ENCODE measurements around the gene WASHC4. TPM values are rescaled to one million over a fixed set of nuclear protein-coding genes. Genes with fewer than 3 reads are reported as not detected.

Gene WASHC4
- total RNA-seq, 1 donor from 2014 or later = 40.2 TPM

GRCh38 chr12:105205322-105206048 is 98.0 kb downstream of the WASHC4 start:
- intact Hi-C loops (cut with micrococcal nuclease) = no loop called here

- intact Hi-C loops (cut with micrococcal nuclease) = no loop called here
Measured at GRCh38 chr12:105206686-105207374, 99.3 kb downstream of the WASHC4 start.

- intact Hi-C loops (cut with micrococcal nuclease) = no loop called here
Measured at GRCh38 chr12:105209091-105209490, 101.6 kb downstream of the WASHC4 start.

- intact Hi-C loops (cut with micrococcal nuclease) = no loop called here
Measured at GRCh38 chr12:105212438-105212837, 104.9 kb downstream of the WASHC4 start.

- intact Hi-C loops (cut with micrococcal nuclease) = no loop called here
Measured at GRCh38 chr12:105214148-105214547, 106.6 kb downstream of the WASHC4 start.

- intact Hi-C loops (cut with micrococcal nuclease) = no loop called here
Measured at GRCh38 chr12:105214670-105215375, 107.3 kb downstream of the WASHC4 start.

GRCh38 chr12:105218434-105218833 is 110.9 kb downstream of the WASHC4 start:
- intact Hi-C loops (cut with micrococcal nuclease) = no loop called here

Other genes with a start within 250 kb of the WASHC4 start
- gene SLC41A2, start 149.4 kb upstream of the WASHC4 start, total RNA-seq = 1.6 and 2.6 TPM in 2 replicates
- gene NOPCHAP1, start 121.4 kb upstream of the WASHC4 start, total RNA-seq = 16.6 and 17.2 TPM in 2 replicates
- 0.52 and 0.73 TPM in 2 replicates for gene ALDH1L2, start 23.3 kb upstream of the WASHC4 start, total RNA-seq
- 24.7 and 26.7 TPM in 2 replicates for gene APPL2, start 128.4 kb downstream of the WASHC4 start, total RNA-seq
- gene C12orf75, start 223.0 kb downstream of the WASHC4 start, total RNA-seq = 300 and 311 TPM in 2 replicates

Data from T-helper 2 cell treated with Interferon-gamma antibody and Interleukin-4, amounts not matched to agents 100 ng/mL and 5 ng/mL, for 36 hours (primary cell).